DOHH2 (cell line): ENCODE results near the gene CYBRD1.

ENCODE experiments used
- H3F3A ChIP-seq: fragments of 200-600 bp; sonication (generic), shearing (Covaris generic); 2 replicates; pipeline ENCODE4 v1.6.0; 2016; ENCODE audit warnings: antibody characterized with exemption, mild to moderate bottlenecking; ENCODE audit not compliant: control insufficient read depth, insufficient read depth
- H3K27ac ChIP-seq: fragments of 200-600 bp; sonication (generic); 2 replicates; pipeline ENCODE4 v1.5.1; 2014; ENCODE audit warnings: low read depth, mild to moderate bottlenecking, low read length, moderate library complexity
- H3K27me3 ChIP-seq: fragments of 200-600 bp; sonication (generic); 2 replicates; pipeline ENCODE4 v1.6.1; 2014; ENCODE audit warnings: mild to moderate bottlenecking, low read length, mixed read lengths; ENCODE audit not compliant: control insufficient read depth
- H3K36me3 ChIP-seq: fragments of 200-600 bp; sonication (generic); 2 replicates; pipeline ENCODE4 v1.6.1; 2014; ENCODE audit warnings: mild to moderate bottlenecking, low read length, moderate library complexity, mixed read lengths; ENCODE audit not compliant: control insufficient read depth
- H3K4me1 ChIP-seq: fragments of 200-600 bp; sonication (generic); 2 replicates; pipeline ENCODE4 v1.6.1; 2014; ENCODE audit warnings: mild to moderate bottlenecking, low read length, mixed read lengths; ENCODE audit not compliant: control insufficient read depth
- H3K4me2 ChIP-seq: fragments of 200-600 bp; sonication (generic); 2 replicates; pipeline ENCODE4 v1.6.0; 2014; ENCODE audit warnings: mild to moderate bottlenecking, low read length, moderate library complexity
- H3K4me3 ChIP-seq: fragments of 200-600 bp; sonication (generic); 2 replicates; pipeline ENCODE4 v1.5.1; 2014; ENCODE audit warnings: mild to moderate bottlenecking, low read length, mixed read lengths
- H3K79me2 ChIP-seq: fragments of 200-600 bp; sonication (generic); 2 replicates; pipeline ENCODE4 v1.6.1; 2014; ENCODE audit warnings: mild to moderate bottlenecking, low read length, mixed read lengths; ENCODE audit not compliant: control insufficient read depth
- H3K9me2 ChIP-seq: fragments of 200-600 bp; sonication (generic); replicated peaks from 2 replicates; pipeline ENCODE4 v1.6.1; 2014; ENCODE audit warnings: mild to moderate bottlenecking, low read length, mixed read lengths; ENCODE audit not compliant: control insufficient read depth
- H3K9me3 ChIP-seq: fragments of 200-600 bp; sonication (generic); 2 replicates; pipeline ENCODE4 v1.6.1; 2014; ENCODE audit warnings: antibody characterized with exemption, low read length, mixed read lengths; ENCODE audit not compliant: control insufficient read depth, insufficient read depth
- H4K20me1 ChIP-seq: fragments of 200-600 bp; sonication (generic); 2 replicates; pipeline ENCODE4 v1.6.0; 2014; ENCODE audit warnings: low read depth, mild to moderate bottlenecking, antibody characterized with exemption, low read length, moderate library complexity; ENCODE audit not compliant: control insufficient read depth, insufficient read depth
- CTCF ChIP-seq: fragments of 200-600 bp; sonication (generic); IDR thresholded peaks from one replicate; pipeline ENCODE4 v1.5.1; 2014; ENCODE audit warnings: antibody characterized with exemption, mild to moderate bottlenecking, low read depth, low read length; ENCODE audit not compliant: poor library complexity, severe bottlenecking
- EZH2phosphoT487 ChIP-seq: fragments of 200-600 bp; sonication (generic); IDR thresholded peaks from 2 replicates; pipeline ENCODE4 v1.6.1; 2017; ENCODE audit warnings: borderline replicate concordance, mild to moderate bottlenecking, antibody characterized with exemption, low read length, moderate library complexity, mixed read lengths

CYBRD1 gene

GRCh38 chr2:171602352-171602751 is 80.1 kb downstream of the CYBRD1 start:
- Histone ChIP-seq H3K36me3 (no peaks in the 10 kb centered on the region), H3K27me3 (peaks cover 2% of the 10 kb centered on the region), H3K4me2 (no peak overlapping the region), H3K4me3 (no peak overlapping the region), H3K79me2 (no peaks in the 10 kb centered on the region), H3K9me2 (no peaks in the 10 kb centered on the region), H3F3A (no peaks in the 10 kb centered on the region), H4K20me1 (no peaks in the 10 kb centered on the region), H3K27ac (no peak overlapping the region), H3K9me3 (no peaks in the 10 kb centered on the region), H3K4me1 (no peaks in the 10 kb centered on the region)
- TF ChIP-seq EZH2phosphoT487 (no peak), CTCF (no peak)
